GM21825 (cell line): ENCODE data around the gene MKRN1.
"Not testable (repeated sequence)": the region's sequence is repeated elsewhere in the genome, so short reads cannot be mapped to it uniquely, and the experiment has no call there.

Experiments
- ATAC-seq: cut with Tn5 transposase; IDR thresholded peaks from one replicate; pipeline ENCODE4 v1.9.1; 2021; ENCODE audit warnings: mild to moderate bottlenecking, moderate library complexity; ENCODE audit not compliant: unreplicated experiment

MKRN1 gene

DNA sequence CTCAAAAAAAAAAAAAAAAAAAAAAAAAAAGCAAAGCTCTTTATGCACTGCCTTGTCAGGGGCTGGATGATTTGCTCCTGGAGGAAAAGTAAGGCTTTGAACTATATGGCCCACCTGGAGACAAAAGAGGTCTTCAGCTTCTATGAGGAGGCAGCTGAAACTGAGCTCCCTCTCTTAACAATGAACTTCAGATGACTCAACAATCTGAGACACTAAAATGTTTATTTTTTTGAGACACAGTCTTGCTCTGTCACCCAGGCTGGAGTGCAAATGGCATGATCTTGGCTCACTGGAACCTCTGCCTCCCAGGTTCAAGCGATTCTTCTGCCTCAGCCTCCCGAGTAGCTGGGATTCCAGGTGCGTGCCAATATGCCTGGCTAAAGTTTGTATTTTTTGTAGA is 38.7 kb downstream of the MKRN1 start:
- no peak for ATAC-seq

- no peak for ATAC-seq
Observed at GRCh38 chr7:140439359-140439758, 39.9 kb downstream of the MKRN1 start.

DNA sequence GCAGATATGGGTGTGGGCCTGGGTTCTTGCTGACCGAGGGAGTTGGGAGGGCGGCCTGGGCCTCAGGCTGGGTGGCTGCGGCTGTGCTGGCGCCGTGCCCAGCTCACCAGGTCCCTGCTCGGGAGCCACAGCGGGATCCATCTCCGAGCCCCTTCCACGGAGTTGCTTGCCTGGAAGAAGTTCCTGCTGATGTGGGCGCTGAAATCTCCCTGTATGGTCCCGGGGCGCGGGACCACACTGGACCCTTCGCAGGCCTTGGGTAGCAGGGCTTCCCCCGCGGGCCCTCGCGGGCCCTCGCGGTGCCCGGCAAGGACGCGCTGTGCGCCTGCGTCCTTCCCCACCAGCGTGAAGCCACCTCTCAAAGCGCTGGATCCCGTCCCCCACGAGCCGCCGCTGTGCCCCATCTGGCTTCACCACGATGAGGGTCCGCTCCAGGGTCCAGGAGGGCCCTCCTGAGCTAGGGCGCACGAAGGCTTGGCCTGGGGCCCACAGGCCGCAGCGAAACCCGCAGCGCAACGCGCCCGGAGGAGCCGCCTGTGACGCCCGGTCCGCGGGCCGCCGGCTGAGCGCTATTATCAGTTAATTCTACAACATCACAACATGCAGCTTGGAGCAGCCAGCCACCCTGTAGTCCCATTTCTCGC is 43.9 kb downstream of the MKRN1 start:
- no peak for ATAC-seq

DNA sequence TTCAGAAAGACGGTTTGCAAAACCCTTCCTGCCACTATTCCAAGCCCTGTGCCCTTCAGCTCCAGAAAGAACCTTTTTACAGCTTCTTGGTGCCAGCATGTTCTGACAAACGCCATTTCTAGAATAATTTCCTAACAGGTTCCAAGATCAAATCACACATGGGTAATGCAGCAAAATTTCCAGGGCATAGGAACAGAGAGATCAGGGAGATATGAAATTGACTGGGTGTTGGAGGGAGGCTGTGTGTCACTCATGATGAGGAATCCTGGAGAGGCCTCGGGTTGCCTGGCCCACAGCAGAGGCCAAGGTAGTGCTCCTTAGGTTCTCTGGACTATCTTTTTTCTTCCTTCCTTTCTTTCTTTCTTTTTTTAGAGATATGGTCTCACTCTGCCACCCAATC is 45.9 kb downstream of the MKRN1 start:
- no peak for ATAC-seq

DNA sequence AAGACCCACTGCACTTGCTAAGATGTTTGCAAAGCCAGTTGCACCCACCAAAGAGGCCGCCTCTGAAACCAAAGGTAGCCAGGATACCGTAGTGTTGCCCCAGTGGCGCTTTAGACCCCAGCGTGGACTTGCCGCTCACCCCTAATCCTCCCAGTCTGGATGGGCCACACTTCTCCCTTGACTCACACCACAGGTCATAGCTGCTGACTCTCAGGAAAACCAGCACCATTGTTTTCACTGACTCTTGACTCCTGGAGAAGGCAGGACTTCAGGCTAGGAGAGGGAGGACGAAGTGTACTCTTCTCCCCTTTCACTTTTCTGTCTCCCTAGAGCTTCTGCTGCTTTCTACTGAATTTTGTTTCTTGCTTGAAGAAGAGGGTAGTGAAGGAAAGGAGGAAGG is 53.2 kb downstream of the MKRN1 start:
- no peak for ATAC-seq

DNA sequence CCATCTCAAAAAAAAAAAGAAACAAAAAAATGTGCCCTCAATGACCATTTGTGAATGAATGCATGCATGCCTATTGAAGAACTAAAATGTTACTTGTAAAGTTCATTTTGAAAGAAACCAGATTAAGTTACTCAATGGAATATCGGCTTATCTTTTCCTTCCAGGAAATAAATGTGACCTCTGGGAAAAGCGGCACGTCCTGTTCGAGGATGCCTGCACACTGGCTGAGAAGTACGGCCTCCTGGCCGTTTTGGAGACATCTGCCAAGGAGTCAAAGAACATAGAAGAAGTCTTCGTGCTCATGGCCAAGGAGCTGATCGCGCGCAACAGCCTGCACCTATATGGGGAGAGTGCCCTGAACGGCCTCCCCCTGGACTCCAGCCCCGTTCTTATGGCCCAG is 53.6 kb downstream of the MKRN1 start:
- ATAC-seq = no peak

DNA sequence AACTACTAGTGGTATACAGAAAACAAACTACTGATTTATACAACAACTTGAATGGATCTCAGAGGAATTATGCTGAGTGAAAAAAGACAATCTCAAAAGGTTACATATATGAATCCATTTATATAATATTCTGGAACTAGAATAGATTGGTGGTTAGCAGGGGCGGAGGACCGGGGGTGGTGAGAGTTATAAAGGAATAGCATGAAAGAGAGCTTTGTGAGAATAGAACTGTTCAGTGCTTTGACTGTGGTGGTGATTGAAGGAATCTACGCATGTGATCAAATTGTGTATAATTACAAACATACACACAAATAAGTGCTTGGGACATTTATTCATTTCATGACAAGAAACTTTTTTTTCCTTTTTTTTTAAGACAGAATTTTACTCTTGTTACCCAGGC is 55.8 kb downstream of the MKRN1 start:
- no peak for ATAC-seq

GRCh38 chr7:140421521-140421920 is 57.8 kb downstream of the MKRN1 start:
- ATAC-seq = no peak

- ATAC-seq = no peak
Observed at GRCh38 chr7:140418653-140419052, 60.7 kb downstream of the MKRN1 start.

DNA sequence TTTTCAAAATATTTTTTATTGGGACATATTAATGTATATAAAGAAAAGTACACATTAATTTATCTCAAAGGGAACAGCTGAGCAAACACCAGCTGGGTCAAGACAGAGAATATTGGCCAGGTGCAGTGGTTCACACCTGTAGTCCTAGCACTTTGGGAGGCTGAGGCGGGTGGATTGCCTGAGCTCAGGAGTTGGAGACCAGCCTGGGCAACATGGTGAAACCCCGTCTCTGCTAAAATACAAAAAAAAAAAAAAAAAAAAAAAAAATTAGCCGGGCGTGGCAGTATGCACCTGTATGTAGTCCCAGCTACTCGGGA is 61.2 kb downstream of the MKRN1 start:
- ATAC-seq = not testable (repeated sequence)

DNA sequence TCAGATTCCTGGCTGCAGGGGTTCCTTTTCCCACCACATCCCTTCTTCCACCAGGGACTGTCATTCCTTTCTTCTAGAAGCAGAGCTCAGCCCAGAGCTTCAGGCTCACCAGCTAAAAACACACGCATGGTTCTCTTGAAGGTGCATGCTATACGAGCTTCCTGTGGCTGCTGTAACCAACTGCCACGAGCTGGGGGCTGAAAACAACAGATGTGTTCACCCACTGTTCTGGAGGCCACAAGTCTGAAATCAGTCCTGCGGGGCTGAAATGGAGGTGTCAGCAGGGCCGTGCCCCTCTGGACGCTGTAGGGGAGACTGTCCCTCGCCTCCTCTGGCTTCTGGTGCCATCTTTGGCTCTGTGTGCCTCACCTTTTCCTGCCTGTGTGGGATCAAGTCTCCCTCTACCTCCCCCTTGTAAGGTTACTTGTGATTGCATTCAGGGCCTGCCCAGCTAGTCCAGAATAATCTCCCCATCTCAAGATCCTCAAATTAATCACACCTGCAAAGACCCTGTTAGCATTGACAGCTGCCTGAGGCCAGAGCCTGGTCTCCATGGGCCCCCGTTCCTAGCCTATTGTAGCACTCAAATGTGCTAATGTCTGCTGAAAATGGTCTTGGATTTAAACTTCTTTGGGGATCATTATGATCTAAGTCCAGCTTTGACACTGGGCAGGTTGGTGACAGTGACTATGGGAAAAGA is 61.7 kb downstream of the MKRN1 start:
- no peak for ATAC-seq

DNA sequence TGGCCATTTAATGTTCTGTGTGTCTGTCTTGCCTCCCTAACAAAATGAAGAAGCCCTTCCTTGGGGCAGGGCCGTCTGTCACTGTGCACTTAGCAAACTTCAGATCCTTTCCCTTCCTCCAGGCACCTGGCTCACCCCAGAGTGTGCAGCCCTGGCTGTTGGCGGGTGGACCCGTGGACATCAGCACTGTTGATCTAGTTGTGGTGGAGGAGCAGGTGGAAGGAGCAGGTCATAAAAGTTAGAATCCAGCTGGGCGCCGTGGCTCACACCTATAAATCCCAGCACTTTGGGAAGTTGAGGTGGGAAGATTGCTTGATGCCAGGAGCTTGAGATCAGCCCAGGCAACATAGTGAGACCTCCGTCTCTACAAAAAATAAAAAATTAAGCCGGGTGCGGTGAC is 62.7 kb downstream of the MKRN1 start:
- no peak for ATAC-seq

GRCh38 chr7:140415816-140416215 is 63.5 kb downstream of the MKRN1 start:
- ATAC-seq = not testable (repeated sequence)

DNA sequence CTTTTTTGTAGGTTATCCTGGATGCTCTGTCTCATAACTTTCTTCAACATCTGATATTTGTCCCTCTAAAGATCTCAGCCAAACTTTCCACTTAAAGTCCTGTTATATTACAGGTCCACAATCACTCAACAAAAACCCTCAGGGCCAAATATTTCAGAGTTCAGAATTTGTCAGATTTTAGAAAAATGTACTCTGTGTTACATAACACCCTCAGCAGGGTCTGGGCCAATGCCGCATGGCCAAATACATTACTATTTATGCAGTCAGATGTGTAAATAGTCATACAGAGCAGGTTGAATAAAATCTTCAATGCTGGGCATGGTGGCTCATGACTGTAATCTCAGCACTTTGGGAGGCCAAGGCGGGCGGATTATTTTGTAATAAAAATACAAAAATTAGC is 63.9 kb downstream of the MKRN1 start:
- ATAC-seq = no peak

- ATAC-seq = no peak
Observed at GRCh38 chr7:140404565-140405065, 74.7 kb downstream of the MKRN1 start.

DNA sequence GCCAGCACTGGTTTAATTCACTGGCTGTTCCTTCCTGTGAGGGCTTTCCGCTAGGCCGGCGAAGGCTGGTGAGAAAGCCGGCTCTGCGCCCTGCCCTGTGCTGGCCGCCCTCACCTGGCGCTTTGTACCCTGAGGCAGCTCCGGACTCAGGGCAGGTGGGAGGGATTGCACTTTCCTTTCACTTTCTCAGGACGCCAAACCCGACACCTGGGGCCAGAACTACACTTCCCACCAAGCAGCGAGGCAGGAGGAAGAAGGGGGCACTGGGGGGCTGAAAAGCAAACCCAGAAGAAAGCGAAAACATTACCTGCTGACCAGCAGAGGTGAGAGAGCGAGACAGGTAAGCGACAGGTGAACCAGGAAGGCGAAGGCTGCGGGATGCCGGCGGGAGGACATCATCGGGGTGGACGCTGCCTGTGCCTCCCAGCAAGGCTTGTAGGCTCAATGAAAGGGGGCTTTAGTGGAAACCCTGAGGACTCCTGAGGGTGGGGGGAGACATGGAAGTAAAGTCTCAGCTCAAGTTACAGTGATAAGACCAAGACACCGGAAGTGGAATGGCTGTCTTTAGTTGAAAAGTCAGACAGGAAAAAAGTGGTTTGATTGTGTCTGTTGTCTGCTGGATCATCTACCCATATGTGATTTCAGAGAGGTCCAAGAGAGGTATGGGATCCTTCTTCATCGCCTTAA is 75.3 kb downstream of the MKRN1 start, which contains the start of gene RAB19:
TSS of gene RAB19 (plus strand) at position 181 of the 687 bp plus-strand sequence. CDS start 3,589 bp downstream, outside the sequence.
- no peak for ATAC-seq
